Panc1 (cell line): ENCODE data around the gene HOXD9. TPM values are rescaled to one million over a fixed set of nuclear protein-coding genes. Genes with fewer than 3 reads are reported as not detected.

Source experiments
- ATAC-seq: fragments of 200-7000 bp; cut with Tn5 transposase; 2 replicates; pipeline ENCODE4 v1.9.1; 2020; ENCODE audit warnings: mild to moderate bottlenecking, moderate library complexity
- BruUV-seq: library from RNA; stranded (reverse); fragments of 400-500 nt; replicated peaks from 2 replicates; lab custom pipeline; 2021; lab: Mats Ljungman, UMichigan
- CTCF ChIA-PET: fragments of 300-600 bp; sonication (Branson Sonifier 250); formaldehyde crosslinking; loops from one replicate; lab custom pipeline; 2022; ENCODE audit warnings: antibody characterized with exemption; lab: Charles Lee
- POLR2A ChIA-PET: fragments of 300-600 bp; sonication (Branson Sonifier 250); formaldehyde crosslinking; loops from one replicate; lab custom pipeline; 2022; ENCODE audit warnings: antibody characterized with exemption; lab: Charles Lee
- DNase-seq: peaks from one replicate; pipeline ENCODE4 v3.0.0-alpha.2; 2010; ENCODE audit warnings: low read depth, low spot score
- H3K27ac ChIP-seq: 2 replicates; pipeline ENCODE4 v1.5.1; 2011; ENCODE audit warnings: mild to moderate bottlenecking, low read length, inconsistent platforms
- H3K27me3 ChIP-seq: fragments of 200-500 bp; sonication (Bioruptor generic); 2 replicates; pipeline ENCODE4 v1.6.0; 2014; ENCODE audit warnings: low read length, inconsistent platforms; ENCODE audit not compliant: control insufficient read depth, insufficient read depth
- H3K36me3 ChIP-seq: fragments of 200-500 bp; sonication (Bioruptor generic); 2 replicates; pipeline ENCODE4 v1.5.1; 2014; ENCODE audit warnings: inconsistent platforms, mild to moderate bottlenecking, low read length, moderate library complexity; ENCODE audit not compliant: control insufficient read depth, insufficient read depth
- H3K4me1 ChIP-seq: 2 replicates; pipeline ENCODE4 v1.5.1; 2011; ENCODE audit warnings: inconsistent platforms, mild to moderate bottlenecking, low read length, moderate library complexity; ENCODE audit not compliant: control insufficient read depth, insufficient read depth
- H3K4me3 ChIP-seq, 2 experiments: 2 replicates each; pipeline ENCODE4 v1.5.1; 2011 to 2012; ENCODE audit warnings: low read depth in 2 of 2, low read length in 2 of 2, mild to moderate bottlenecking in 2 of 2, inconsistent platforms in 1 of 2, moderate library complexity in 1 of 2
- H3K9me3 ChIP-seq: fragments of 200-500 bp; sonication (Bioruptor generic); 2 replicates; pipeline ENCODE4 v1.5.1; 2014; ENCODE audit warnings: low read depth, mild to moderate bottlenecking, inconsistent platforms, low read length, moderate library complexity; ENCODE audit not compliant: control insufficient read depth, insufficient read depth
- POLR2AphosphoS5 ChIP-seq: IDR thresholded peaks from 2 replicates; pipeline ENCODE4 v1.6.1; 2012; ENCODE audit warnings: mild to moderate bottlenecking, low read depth, low read length, moderate library complexity
- SIN3A ChIP-seq: IDR thresholded peaks from 2 replicates; pipeline ENCODE4 v1.6.1; 2012; ENCODE audit warnings: low read depth, mild to moderate bottlenecking, low read length, moderate library complexity, borderline replicate concordance; ENCODE audit not compliant: insufficient read depth
- TCF7L2 ChIP-seq: IDR thresholded peaks from 2 replicates; pipeline ENCODE4 v1.6.1; 2011; ENCODE audit warnings: mild to moderate bottlenecking, low read depth, low read length, inconsistent platforms
- in situ Hi-C: cut with HindIII; loops from 2 replicates; pipeline ENCODE4 v1.10.0; 2016; ENCODE audit warnings: low sequenced_read_pairs, low pct_unique_long_range_greater_than_20kb
- intact Hi-C: fragments of 100-400 bp; cut with micrococcal nuclease; formaldehyde crosslinking; loops from one replicate; pipeline ENCODE4 v1.10.0; 2022; ENCODE audit not compliant: unreplicated experiment
- total RNA-seq: library from RNA; stranded (reverse); gene quantifications from one replicate; pipeline ENCODE4 v1.2.1, GENCODE V29; 2021; ENCODE audit not compliant: unreplicated experiment
- TF ChIP-seq, protein P1 (sequence below), 2 experiments: IDR thresholded peaks; 2 replicates each; pipeline ENCODE4 v1.6.1; 2011 to 2012; ENCODE audit warnings: low read depth in 2 of 2, control low read depth in 1 of 2, low read length in 1 of 2, mild to moderate bottlenecking in 1 of 2, moderate library complexity in 1 of 2; ENCODE audit not compliant: insufficient read depth in 1 of 2
- TF ChIP-seq, protein P2 (sequence below): fragments of 450-650 bp; IDR thresholded peaks from 2 replicates; pipeline ENCODE4 v1.5.1; 2017; ENCODE audit warnings: mild to moderate bottlenecking

HOXD9 gene
- total RNA-seq, 1 experiment from 2014 or later, result 0.15 TPM

DNA sequence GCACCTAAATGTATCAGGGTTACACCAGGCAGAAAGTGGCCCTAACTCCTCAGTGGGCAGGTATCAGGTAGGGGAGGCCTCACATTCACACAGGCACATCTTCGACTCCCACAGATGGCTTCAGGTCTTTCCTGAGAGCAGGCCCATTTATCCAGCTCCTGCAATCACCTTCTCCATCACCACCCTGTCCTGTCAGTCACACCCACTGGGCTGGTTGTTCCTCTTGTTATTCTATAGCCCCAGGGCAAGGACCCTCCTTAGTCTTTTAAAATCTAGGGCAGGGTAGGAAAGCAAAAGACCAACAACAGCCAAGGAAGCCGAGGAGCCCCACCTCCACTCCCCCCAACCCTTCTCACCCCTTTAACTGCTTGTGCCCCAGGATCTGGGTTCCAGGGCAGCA is 19.8 kb downstream of the HOXD9 start:
- no TSS peak for BruUV-seq
- H3K4me3 ChIP-seq, result no peak overlapping the region
- CTCF ChIA-PET, result no interaction called here
- intact Hi-C loops, result no loop called here
- H3K36me3 ChIP-seq, result no peaks in the 10 kb centered on the region
- TF ChIP-seq, protein P1, sequence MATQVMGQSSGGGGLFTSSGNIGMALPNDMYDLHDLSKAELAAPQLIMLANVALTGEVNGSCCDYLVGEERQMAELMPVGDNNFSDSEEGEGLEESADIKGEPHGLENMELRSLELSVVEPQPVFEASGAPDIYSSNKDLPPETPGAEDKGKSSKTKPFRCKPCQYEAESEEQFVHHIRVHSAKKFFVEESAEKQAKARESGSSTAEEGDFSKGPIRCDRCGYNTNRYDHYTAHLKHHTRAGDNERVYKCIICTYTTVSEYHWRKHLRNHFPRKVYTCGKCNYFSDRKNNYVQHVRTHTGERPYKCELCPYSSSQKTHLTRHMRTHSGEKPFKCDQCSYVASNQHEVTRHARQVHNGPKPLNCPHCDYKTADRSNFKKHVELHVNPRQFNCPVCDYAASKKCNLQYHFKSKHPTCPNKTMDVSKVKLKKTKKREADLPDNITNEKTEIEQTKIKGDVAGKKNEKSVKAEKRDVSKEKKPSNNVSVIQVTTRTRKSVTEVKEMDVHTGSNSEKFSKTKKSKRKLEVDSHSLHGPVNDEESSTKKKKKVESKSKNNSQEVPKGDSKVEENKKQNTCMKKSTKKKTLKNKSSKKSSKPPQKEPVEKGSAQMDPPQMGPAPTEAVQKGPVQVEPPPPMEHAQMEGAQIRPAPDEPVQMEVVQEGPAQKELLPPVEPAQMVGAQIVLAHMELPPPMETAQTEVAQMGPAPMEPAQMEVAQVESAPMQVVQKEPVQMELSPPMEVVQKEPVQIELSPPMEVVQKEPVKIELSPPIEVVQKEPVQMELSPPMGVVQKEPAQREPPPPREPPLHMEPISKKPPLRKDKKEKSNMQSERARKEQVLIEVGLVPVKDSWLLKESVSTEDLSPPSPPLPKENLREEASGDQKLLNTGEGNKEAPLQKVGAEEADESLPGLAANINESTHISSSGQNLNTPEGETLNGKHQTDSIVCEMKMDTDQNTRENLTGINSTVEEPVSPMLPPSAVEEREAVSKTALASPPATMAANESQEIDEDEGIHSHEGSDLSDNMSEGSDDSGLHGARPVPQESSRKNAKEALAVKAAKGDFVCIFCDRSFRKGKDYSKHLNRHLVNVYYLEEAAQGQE (IDR thresholded peaks at IDR 0.05; ENCODE audit: insufficient read depth in 1 of 2, low read depth in 2 of 2, low read length in 1 of 2), result no peak
- TF ChIP-seq SIN3A (no peak), TCF7L2 (no peak), POLR2AphosphoS5 (no peak)
- TF ChIP-seq, protein P2, sequence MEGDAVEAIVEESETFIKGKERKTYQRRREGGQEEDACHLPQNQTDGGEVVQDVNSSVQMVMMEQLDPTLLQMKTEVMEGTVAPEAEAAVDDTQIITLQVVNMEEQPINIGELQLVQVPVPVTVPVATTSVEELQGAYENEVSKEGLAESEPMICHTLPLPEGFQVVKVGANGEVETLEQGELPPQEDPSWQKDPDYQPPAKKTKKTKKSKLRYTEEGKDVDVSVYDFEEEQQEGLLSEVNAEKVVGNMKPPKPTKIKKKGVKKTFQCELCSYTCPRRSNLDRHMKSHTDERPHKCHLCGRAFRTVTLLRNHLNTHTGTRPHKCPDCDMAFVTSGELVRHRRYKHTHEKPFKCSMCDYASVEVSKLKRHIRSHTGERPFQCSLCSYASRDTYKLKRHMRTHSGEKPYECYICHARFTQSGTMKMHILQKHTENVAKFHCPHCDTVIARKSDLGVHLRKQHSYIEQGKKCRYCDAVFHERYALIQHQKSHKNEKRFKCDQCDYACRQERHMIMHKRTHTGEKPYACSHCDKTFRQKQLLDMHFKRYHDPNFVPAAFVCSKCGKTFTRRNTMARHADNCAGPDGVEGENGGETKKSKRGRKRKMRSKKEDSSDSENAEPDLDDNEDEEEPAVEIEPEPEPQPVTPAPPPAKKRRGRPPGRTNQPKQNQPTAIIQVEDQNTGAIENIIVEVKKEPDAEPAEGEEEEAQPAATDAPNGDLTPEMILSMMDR, result no peak
- DNase-seq (no peak), ATAC-seq (no peak)
- no peaks in the 10 kb centered on the region for H3K27me3 ChIP-seq
- POLR2A ChIA-PET, result no interaction called here
- peaks cover 4% of the 10 kb centered on the region; the same call in 1 of the 2 replicates for H3K4me1 ChIP-seq
- no peaks in the 10 kb centered on the region for H3K9me3 ChIP-seq
- H3K27ac ChIP-seq, result no peak overlapping the region
- in situ Hi-C loops, result no loop called here

DNA sequence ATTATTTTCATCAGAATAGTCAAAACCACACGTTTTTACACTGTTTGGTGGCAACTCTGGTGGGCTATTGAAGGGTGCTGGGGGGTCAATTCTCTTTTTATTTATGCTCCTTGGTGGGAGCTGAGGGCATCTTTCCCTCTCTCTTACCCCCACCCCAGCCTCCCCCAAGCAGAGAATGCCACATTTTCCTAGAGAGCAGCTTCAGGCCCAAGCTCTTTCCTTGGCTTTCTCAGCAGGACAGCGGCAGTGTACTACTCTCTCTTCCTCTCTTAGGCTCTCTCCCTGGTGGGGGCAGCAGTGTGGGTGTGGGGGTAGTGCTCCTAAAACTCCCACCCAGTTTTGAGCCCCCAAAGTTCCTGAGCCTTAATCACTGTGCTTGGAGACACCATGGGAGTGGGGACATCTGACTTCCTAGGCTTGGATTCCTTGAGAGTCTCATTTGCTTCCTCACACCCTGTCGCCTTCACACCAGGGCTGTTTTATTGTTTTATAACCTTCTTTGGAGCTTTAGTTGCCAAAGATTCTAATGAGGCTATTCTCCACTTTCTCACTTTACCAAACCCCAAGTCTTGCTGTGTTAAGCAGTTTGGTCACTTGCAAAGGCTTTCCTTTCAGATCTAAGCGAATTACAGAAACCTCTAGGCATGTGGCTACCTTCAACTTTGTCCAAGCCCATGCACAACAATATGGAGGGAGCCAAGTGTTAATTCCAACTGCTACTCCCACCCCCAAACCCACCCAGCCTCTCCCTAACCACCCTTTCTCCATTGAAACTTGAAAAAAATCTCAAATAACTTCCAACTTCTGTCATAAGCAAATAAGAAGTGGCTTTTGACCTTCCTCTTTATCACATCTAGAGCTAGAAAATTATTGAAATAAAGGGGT is 22.8 kb downstream of the HOXD9 start:
- CTCF ChIA-PET, result interaction anchor here (0.6 to 2.2 kb wide), 2 partner anchors 310 kb away, joined by 5 to 8 read pairs; no protein-coding TSS in a partner anchor
- no peaks in the 10 kb centered on the region for H3K9me3 ChIP-seq
- in situ Hi-C loops (no loop called here), intact Hi-C loops (no loop called here)
- 0 out of 2 replicates have a peak, but pooled peaks cover under 1% of the 10 kb centered on the region for H3K4me1 ChIP-seq
- POLR2A ChIA-PET, result no interaction called here
- no peaks in the 10 kb centered on the region for H3K27me3 ChIP-seq
- DNase-seq (no peak), ATAC-seq (no peak)
- no peak overlapping the region for H3K4me3 ChIP-seq
- BruUV-seq, result no TSS peak
- TF ChIP-seq, protein P2, result no peak
- TF ChIP-seq TCF7L2, result no peak
- no peak for TF ChIP-seq SIN3A
- TF ChIP-seq, protein P1 (IDR thresholded peaks at IDR 0.05; ENCODE audit: insufficient read depth in 1 of 2, low read depth in 2 of 2, low read length in 1 of 2), result no peak
- TF ChIP-seq POLR2AphosphoS5, result no peak
- no peaks in the 10 kb centered on the region for H3K36me3 ChIP-seq
- H3K27ac ChIP-seq, result no peak overlapping the region
